NB4 (cell line): ENCODE data around the gene PCSK4.

Source experiments
- CTCF ChIP-seq: IDR thresholded peaks from one replicate; pipeline ENCODE4 v1.5.1; 2012; ENCODE audit warnings: low read depth, low read length
- MAX ChIP-seq: IDR thresholded peaks from 2 replicates; pipeline ENCODE4 v1.6.1; 2011; ENCODE audit warnings: low read depth, low read length

GRCh38 chr19:1447504-1447903, 42.6 kb downstream of the PCSK4 start:
- TF ChIP-seq CTCF (no peak), MAX (no peak)
